MCF 10A (cell line): ENCODE measurements around the gene HSDL2. TPM values are rescaled to one million over a fixed set of nuclear protein-coding genes. Genes with fewer than 3 reads are reported as not detected.

ENCODE experiments used
- BruUV-seq: library from RNA; stranded (reverse); fragments of 400-500 nt; replicated peaks from 2 replicates; lab custom pipeline; 2021; lab: Mats Ljungman, UMichigan
- CTCF ChIA-PET: fragments of 300-600 bp; sonication (Branson Sonifier 250); formaldehyde crosslinking; extraction: SDS; loops from one replicate; lab custom pipeline; 2021; ENCODE audit warnings: antibody characterized with exemption, inconsistent platforms; lab: Yijun Ruan, JAX
- POLR2A ChIA-PET: fragments of 300-600, 350-650 bp; sonication (Branson Sonifier 250); formaldehyde crosslinking; extraction: SDS; loops from one replicate; lab custom pipeline; 2020; ENCODE audit warnings: antibody characterized with exemption, inconsistent platforms; lab: Yijun Ruan, JAX
- DNase-seq: peaks from one replicate; pipeline ENCODE4 v3.0.0-alpha.2; 2018; ENCODE audit not compliant: unreplicated experiment
- H3K27ac Mint-ChIP-seq: one replicate; pipeline ENCODE4 v1.8.0; 2022; ENCODE audit warnings: mild to moderate bottlenecking, low read depth, mixed read lengths; ENCODE audit not compliant: unreplicated experiment
- H3K27me3 Mint-ChIP-seq: one replicate; pipeline ENCODE4 v1.8.0; 2022; ENCODE audit warnings: mixed read lengths; ENCODE audit not compliant: insufficient read depth, unreplicated experiment
- H3K36me3 Mint-ChIP-seq: one replicate; pipeline ENCODE4 v1.8.0; 2022; ENCODE audit warnings: mild to moderate bottlenecking, moderate library complexity, mixed read lengths; ENCODE audit not compliant: insufficient read depth, unreplicated experiment
- H3K4me1 Mint-ChIP-seq: one replicate; pipeline ENCODE4 v1.8.0; 2022; ENCODE audit warnings: mixed read lengths; ENCODE audit not compliant: insufficient read depth, unreplicated experiment
- H3K4me3 Mint-ChIP-seq: one replicate; pipeline ENCODE4 v1.8.0; 2022; ENCODE audit warnings: mild to moderate bottlenecking, moderate library complexity, mixed read lengths; ENCODE audit not compliant: unreplicated experiment
- H3K9me3 Mint-ChIP-seq: one replicate; pipeline ENCODE4 v1.8.0; 2022; ENCODE audit warnings: mixed read lengths; ENCODE audit not compliant: unreplicated experiment
- CTCF ChIP-seq: fragments of 200-600 bp; IDR thresholded peaks from one replicate; pipeline ENCODE4 v1.8.0; 2022; ENCODE audit warnings: antibody characterized with exemption, mild to moderate bottlenecking; ENCODE audit not compliant: unreplicated experiment
- intact Hi-C: fragments of 100-400 bp; cut with micrococcal nuclease; formaldehyde crosslinking; loops from 2 replicates; pipeline ENCODE4 v1.14.1; 2022
- total RNA-seq: library from RNA; stranded (reverse); gene quantifications from 2 replicates; pipeline ENCODE4 v1.2.3, GENCODE V29; 2022

HSDL2 gene
- total RNA-seq, 1 experiment from 2014 or later = 26.7 TPM

- POLR2A ChIA-PET = no interaction called here
- H3K27ac Mint-ChIP-seq = no peak overlapping the region
- CTCF ChIA-PET = no interaction called here
- no peaks in the 10 kb centered on the region for H3K9me3 Mint-ChIP-seq
- H3K27me3 Mint-ChIP-seq = no peaks in the 10 kb centered on the region
- H3K36me3 Mint-ChIP-seq = peaks cover 11% of the 10 kb centered on the region
- no TSS peak for BruUV-seq
- H3K4me3 Mint-ChIP-seq = peak overlapping the region; percentile 93
- TF ChIP-seq CTCF = no peak
- intact Hi-C loops = loop anchor here (10.0 kb wide), 1 partner anchor 523 kb away; no protein-coding TSS in a partner anchor
- peaks cover 34% of the 10 kb centered on the region for H3K4me1 Mint-ChIP-seq
- no peak for DNase-seq
These were observed 2.2 kb downstream of the HSDL2 start for GRCh38 chr9:112382066-112382465.

- Mint-ChIP-seq H3K27ac (no peak overlapping the region), H3K27me3 (no peaks in the 10 kb centered on the region), H3K36me3 (peaks cover 17% of the 10 kb centered on the region), H3K9me3 (no peaks in the 10 kb centered on the region), H3K4me3 (no peak overlapping the region), H3K4me1 (peaks cover 30% of the 10 kb centered on the region)
- ChIA-PET CTCF (interaction anchor here (0.6 kb wide), 1 partner anchor 21 kb away, joined by 4 read pairs; no protein-coding TSS in a partner anchor), POLR2A (no interaction called here)
- no peak for TF ChIP-seq CTCF
- BruUV-seq = TSS peak; percentile 8
- DNase-seq = no peak
- intact Hi-C loops = loop anchor here (10.0 kb wide), 1 partner anchor 522 kb away; no protein-coding TSS in a partner anchor
These were observed 2.8 kb downstream of the HSDL2 start for GRCh38 chr9:112382501-112383364.

- Mint-ChIP-seq H3K4me1 (peaks cover 20% of the 10 kb centered on the region), H3K4me3 (no peak overlapping the region), H3K27ac (no peak overlapping the region), H3K9me3 (no peaks in the 10 kb centered on the region), H3K36me3 (peaks cover 17% of the 10 kb centered on the region), H3K27me3 (no peaks in the 10 kb centered on the region)
- no peak for DNase-seq
- ChIA-PET POLR2A (interaction anchor here (0.6 to 1.3 kb wide), 2 partner anchors 224 to 333 kb away, joined by 3 to 4 read pairs; partner anchors contain the start of gene INIP), CTCF (interaction anchor here (0.6 to 1.0 kb wide), 5 partner anchors 25 to 409 kb away, joined by 3 to 4 read pairs (median 3); partner anchors contain the start of gene SNX30)
- TF ChIP-seq CTCF = no peak
- BruUV-seq = no TSS peak
- intact Hi-C loops = loop anchor here (10.0 kb wide), 1 partner anchor 521 kb away; no protein-coding TSS in a partner anchor
These were observed 4.3 kb downstream of the HSDL2 start for GRCh38 chr9:112384219-112384618.

GRCh38 chr9:112384690-112385089, 4.8 kb downstream of the HSDL2 start:
- peaks cover 17% of the 10 kb centered on the region for H3K36me3 Mint-ChIP-seq
- BruUV-seq = no TSS peak
- H3K27ac Mint-ChIP-seq = no peak overlapping the region

More at GRCh38 chr9:112384690-112385089, 4.8 kb downstream of the HSDL2 start:
- H3K9me3 Mint-ChIP-seq = no peaks in the 10 kb centered on the region
- ChIA-PET POLR2A (interaction anchor here (0.5 to 1.3 kb wide), 3 partner anchors 53 to 333 kb away, joined by 3 to 4 read pairs (median 3); partner anchors contain the start of gene INIP), CTCF (interaction anchor here (0.7 to 1.7 kb wide), 4 partner anchors 26 to 365 kb away, joined by 3 to 7 read pairs (median 4); partner anchors contain the start of gene SNX30)
- peaks cover 20% of the 10 kb centered on the region for H3K4me1 Mint-ChIP-seq
- intact Hi-C loops = loop anchor here (10.0 kb wide), 1 partner anchor 520 kb away; no protein-coding TSS in a partner anchor
- H3K4me3 Mint-ChIP-seq = no peak overlapping the region
- no peaks in the 10 kb centered on the region for H3K27me3 Mint-ChIP-seq
- no peak for TF ChIP-seq CTCF
- no peak for DNase-seq
